ENCODE data around the gene GPN2. TPM values are rescaled to one million over a fixed set of nuclear protein-coding genes. Genes with fewer than 3 reads are reported as not detected.

Gene GPN2
- total and polyA plus RNA-seq, 9 of the 15 experiments (the other 6 are each of a cell fraction or from before 2014, with no cell fraction given): 9.9 to 58.8 (median 20.4) TPM

DNA sequence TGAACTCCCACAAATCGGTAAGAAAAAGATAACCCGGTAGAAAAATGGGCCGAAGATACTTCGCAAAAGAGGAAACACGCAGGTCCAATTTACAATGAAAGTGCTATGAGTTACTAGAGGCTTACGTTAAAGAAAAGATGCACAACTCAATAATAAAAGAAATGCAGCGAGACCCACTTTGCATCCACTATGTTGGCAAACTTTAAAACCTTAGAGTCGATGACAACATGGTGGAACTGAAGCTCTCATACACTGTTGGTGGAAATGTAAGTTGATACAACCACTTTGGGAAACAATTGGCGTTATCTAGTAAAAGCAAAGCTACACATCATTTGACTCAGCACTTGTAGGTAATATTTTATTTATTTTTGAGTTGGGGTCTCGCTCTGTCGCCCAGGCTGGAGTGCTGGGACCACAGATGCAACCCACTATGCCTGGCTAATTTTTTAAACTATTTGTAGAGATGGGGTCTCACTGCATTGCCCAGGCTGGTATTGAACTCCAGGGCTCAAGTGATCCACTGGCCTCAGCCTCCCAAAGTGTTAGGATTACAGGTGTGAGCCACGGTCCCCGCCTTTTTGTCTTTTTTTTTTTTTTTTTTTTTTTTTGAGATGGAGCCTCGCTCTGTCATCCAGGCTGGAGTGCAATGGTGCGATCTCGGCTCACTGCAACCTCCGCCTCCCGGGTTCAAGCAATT is 10.9 kb upstream of the GPN2 start (continued):
- TF ChIP-seq, protein P1, sequence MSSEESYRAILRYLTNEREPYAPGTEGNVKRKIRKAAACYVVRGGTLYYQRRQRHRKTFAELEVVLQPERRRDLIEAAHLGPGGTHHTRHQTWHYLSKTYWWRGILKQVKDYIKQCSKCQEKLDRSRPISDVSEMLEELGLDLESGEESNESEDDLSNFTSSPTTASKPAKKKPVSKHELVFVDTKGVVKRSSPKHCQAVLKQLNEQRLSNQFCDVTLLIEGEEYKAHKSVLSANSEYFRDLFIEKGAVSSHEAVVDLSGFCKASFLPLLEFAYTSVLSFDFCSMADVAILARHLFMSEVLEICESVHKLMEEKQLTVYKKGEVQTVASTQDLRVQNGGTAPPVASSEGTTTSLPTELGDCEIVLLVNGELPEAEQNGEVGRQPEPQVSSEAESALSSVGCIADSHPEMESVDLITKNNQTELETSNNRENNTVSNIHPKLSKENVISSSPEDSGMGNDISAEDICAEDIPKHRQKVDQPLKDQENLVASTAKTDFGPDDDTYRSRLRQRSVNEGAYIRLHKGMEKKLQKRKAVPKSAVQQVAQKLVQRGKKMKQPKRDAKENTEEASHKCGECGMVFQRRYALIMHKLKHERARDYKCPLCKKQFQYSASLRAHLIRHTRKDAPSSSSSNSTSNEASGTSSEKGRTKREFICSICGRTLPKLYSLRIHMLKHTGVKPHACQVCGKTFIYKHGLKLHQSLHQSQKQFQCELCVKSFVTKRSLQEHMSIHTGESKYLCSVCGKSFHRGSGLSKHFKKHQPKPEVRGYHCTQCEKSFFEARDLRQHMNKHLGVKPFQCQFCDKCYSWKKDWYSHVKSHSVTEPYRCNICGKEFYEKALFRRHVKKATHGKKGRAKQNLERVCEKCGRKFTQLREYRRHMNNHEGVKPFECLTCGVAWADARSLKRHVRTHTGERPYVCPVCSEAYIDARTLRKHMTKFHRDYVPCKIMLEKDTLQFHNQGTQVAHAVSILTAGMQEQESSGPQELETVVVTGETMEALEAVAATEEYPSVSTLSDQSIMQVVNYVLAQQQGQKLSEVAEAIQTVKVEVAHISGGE (CRISPR knock-in tag; IDR thresholded peaks at IDR 0.05): peak in 1 of 3 experiments; percentile 44; a peak in 2 of 6 replicates
- TF ChIP-seq YY1 (IDR thresholded peaks at IDR 0.05; ENCODE audit: borderline replicate concordance in 1 of 3, control insufficient read depth in 1 of 3, extremely low read depth in 1 of 3, insufficient read depth in 3 of 3, insufficient read length in 1 of 3, insufficient replicate concordance in 2 of 3, low read depth in 1 of 3, low read length in 2 of 3): peak in 1 of 3 experiments; percentile 43
- TF ChIP-seq SRSF7 (optimal IDR thresholded peaks at IDR 0.05; ENCODE audit: low read depth, low read length): no peak
- TF ChIP-seq, protein P2, sequence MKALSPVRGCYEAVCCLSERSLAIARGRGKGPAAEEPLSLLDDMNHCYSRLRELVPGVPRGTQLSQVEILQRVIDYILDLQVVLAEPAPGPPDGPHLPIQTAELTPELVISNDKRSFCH (CRISPR knock-in tag; IDR thresholded peaks at IDR 0.05): 0 out of 2 replicates have a peak, but pooled peaks have one; percentile 8
- TF ChIP-seq, protein P2 (tag; IDR thresholded peaks at IDR 0.05): peak; percentile 53; the same call in 1 of the 2 replicates
- peak; percentile 4; the same call in 1 of the 2 replicates for TF ChIP-seq ZNF316 (IDR thresholded peaks at IDR 0.05)
- no peak for TF ChIP-seq ATF7 (IDR thresholded peaks at IDR 0.05)
- TF ChIP-seq BCOR (IDR thresholded peaks at IDR 0.05): peak; percentile 62; the same call in 1 of the 2 replicates
- TF ChIP-seq RBM25 (IDR thresholded peaks at IDR 0.05; ENCODE audit: low read depth, low read length, severe bottlenecking): peak; percentile 68
- TF ChIP-seq ZBTB17 (CRISPR knock-in tag; IDR thresholded peaks at IDR 0.05): peak; percentile 21; the same call in 1 of the 2 replicates
- TF ChIP-seq, protein P3, sequence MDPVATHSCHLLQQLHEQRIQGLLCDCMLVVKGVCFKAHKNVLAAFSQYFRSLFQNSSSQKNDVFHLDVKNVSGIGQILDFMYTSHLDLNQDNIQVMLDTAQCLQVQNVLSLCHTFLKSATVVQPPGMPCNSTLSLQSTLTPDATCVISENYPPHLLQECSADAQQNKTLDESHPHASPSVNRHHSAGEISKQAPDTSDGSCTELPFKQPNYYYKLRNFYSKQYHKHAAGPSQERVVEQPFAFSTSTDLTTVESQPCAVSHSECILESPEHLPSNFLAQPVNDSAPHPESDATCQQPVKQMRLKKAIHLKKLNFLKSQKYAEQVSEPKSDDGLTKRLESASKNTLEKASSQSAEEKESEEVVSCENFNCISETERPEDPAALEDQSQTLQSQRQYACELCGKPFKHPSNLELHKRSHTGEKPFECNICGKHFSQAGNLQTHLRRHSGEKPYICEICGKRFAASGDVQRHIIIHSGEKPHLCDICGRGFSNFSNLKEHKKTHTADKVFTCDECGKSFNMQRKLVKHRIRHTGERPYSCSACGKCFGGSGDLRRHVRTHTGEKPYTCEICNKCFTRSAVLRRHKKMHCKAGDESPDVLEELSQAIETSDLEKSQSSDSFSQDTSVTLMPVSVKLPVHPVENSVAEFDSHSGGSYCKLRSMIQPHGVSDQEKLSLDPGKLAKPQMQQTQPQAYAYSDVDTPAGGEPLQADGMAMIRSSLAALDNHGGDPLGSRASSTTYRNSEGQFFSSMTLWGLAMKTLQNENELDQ (CRISPR knock-in tag; IDR thresholded peaks at IDR 0.05; ENCODE audit: borderline replicate concordance): 0 out of 2 replicates have a peak, but pooled peaks have one; percentile 50
- TF ChIP-seq, protein P4, sequence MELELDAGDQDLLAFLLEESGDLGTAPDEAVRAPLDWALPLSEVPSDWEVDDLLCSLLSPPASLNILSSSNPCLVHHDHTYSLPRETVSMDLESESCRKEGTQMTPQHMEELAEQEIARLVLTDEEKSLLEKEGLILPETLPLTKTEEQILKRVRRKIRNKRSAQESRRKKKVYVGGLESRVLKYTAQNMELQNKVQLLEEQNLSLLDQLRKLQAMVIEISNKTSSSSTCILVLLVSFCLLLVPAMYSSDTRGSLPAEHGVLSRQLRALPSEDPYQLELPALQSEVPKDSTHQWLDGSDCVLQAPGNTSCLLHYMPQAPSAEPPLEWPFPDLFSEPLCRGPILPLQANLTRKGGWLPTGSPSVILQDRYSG (tag; conservative IDR thresholded peaks at IDR 0.05; ENCODE audit: low read depth): peak; percentile 43; the same call in 1 of the 2 replicates
- TF ChIP-seq, protein P5, sequence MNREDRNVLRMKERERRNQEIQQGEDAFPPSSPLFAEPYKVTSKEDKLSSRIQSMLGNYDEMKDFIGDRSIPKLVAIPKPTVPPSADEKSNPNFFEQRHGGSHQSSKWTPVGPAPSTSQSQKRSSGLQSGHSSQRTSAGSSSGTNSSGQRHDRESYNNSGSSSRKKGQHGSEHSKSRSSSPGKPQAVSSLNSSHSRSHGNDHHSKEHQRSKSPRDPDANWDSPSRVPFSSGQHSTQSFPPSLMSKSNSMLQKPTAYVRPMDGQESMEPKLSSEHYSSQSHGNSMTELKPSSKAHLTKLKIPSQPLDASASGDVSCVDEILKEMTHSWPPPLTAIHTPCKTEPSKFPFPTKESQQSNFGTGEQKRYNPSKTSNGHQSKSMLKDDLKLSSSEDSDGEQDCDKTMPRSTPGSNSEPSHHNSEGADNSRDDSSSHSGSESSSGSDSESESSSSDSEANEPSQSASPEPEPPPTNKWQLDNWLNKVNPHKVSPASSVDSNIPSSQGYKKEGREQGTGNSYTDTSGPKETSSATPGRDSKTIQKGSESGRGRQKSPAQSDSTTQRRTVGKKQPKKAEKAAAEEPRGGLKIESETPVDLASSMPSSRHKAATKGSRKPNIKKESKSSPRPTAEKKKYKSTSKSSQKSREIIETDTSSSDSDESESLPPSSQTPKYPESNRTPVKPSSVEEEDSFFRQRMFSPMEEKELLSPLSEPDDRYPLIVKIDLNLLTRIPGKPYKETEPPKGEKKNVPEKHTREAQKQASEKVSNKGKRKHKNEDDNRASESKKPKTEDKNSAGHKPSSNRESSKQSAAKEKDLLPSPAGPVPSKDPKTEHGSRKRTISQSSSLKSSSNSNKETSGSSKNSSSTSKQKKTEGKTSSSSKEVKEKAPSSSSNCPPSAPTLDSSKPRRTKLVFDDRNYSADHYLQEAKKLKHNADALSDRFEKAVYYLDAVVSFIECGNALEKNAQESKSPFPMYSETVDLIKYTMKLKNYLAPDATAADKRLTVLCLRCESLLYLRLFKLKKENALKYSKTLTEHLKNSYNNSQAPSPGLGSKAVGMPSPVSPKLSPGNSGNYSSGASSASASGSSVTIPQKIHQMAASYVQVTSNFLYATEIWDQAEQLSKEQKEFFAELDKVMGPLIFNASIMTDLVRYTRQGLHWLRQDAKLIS (CRISPR knock-in tag; IDR thresholded peaks at IDR 0.05): 0 out of 2 replicates have a peak, but pooled peaks have one; percentile 38

All from K562 (cell line).